PFSK-1 (cell line): ENCODE results near the gene RUNDC3A.

ENCODE experiments used
- POLR2AphosphoS5 ChIP-seq: IDR thresholded peaks from 2 replicates; pipeline ENCODE4 v1.6.1; 2012; ENCODE audit warnings: low read depth, mild to moderate bottlenecking, control low read depth, low read length, moderate library complexity
- TAF1 ChIP-seq: IDR thresholded peaks from 2 replicates; pipeline ENCODE4 v1.6.1; 2012; ENCODE audit warnings: low read length, control low read depth, borderline replicate concordance; ENCODE audit not compliant: insufficient read depth
- TF ChIP-seq, protein P1 (sequence below), 2 experiments: IDR thresholded peaks; 2 replicates each; pipeline versions ENCODE4 v1.6.1 to v1.8.0; 2011 to 2012; ENCODE audit warnings: low read depth in 2 of 2, low read length in 2 of 2, control low read depth in 1 of 2, inconsistent platforms in 1 of 2, mild to moderate bottlenecking in 1 of 2, moderate library complexity in 1 of 2; ENCODE audit not compliant: insufficient read depth in 1 of 2

DNA sequence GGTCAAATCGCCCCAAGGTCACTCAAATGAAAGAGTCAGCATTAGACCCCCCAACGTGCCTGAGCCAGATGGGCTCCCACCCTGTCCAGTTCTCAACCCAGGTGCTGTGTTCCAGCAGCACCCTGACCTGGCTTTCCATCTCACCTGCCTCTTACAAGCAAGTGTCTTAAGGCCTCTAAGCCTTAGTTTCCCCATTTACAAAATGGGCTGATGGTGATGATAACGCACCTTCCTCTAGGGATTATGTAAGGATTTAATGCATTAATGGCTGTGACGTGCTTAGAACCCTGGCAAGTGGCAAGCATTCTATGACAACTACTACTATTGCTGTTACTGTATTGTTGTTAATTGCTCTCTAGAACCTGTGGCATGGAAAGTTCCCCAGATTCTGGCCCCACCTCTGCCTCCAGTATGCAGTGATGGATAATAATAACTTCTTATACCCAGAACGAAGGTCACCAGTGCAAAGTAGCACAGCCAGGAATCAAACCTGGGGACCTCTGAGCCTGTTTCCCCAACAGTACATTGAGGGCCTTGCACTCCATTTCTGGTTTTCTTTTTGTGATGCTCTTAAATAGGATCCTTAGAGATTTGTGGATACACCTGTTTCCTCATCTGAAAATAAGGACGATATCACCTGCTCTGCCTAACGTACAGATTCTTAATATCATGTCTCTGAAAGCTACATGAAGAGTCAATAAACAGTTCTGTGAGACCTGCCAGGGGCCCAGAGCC lies 19.5 kb downstream of the RUNDC3A start:
- TF ChIP-seq, protein P1, sequence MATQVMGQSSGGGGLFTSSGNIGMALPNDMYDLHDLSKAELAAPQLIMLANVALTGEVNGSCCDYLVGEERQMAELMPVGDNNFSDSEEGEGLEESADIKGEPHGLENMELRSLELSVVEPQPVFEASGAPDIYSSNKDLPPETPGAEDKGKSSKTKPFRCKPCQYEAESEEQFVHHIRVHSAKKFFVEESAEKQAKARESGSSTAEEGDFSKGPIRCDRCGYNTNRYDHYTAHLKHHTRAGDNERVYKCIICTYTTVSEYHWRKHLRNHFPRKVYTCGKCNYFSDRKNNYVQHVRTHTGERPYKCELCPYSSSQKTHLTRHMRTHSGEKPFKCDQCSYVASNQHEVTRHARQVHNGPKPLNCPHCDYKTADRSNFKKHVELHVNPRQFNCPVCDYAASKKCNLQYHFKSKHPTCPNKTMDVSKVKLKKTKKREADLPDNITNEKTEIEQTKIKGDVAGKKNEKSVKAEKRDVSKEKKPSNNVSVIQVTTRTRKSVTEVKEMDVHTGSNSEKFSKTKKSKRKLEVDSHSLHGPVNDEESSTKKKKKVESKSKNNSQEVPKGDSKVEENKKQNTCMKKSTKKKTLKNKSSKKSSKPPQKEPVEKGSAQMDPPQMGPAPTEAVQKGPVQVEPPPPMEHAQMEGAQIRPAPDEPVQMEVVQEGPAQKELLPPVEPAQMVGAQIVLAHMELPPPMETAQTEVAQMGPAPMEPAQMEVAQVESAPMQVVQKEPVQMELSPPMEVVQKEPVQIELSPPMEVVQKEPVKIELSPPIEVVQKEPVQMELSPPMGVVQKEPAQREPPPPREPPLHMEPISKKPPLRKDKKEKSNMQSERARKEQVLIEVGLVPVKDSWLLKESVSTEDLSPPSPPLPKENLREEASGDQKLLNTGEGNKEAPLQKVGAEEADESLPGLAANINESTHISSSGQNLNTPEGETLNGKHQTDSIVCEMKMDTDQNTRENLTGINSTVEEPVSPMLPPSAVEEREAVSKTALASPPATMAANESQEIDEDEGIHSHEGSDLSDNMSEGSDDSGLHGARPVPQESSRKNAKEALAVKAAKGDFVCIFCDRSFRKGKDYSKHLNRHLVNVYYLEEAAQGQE (IDR thresholded peaks at IDR 0.05; ENCODE audit: insufficient read depth in 1 of 2, low read depth in 2 of 2, low read length in 2 of 2), result no peak
- TF ChIP-seq POLR2AphosphoS5, result no peak
- TF ChIP-seq TAF1, result no peak
